HCT116 (cell line): ENCODE results near the gene DDX20. TPM values are rescaled to one million over a fixed set of nuclear protein-coding genes. Genes with fewer than 3 reads are reported as not detected.

Experiments used
- ATAC-seq: fragments of 200-7000 bp; cut with Tn5 transposase; 2 replicates; pipeline ENCODE4 v1.9.1; 2020; ENCODE audit warnings: mild to moderate bottlenecking, moderate library complexity
- BruUV-seq: library from RNA; stranded (reverse); fragments of 400-500 nt; replicated peaks from 2 replicates; lab custom pipeline; 2021; lab: Mats Ljungman, UMichigan
- CTCF ChIA-PET: fragments of 300-600 bp; sonication (Branson Sonifier 250); formaldehyde crosslinking; loops from one replicate; lab custom pipeline; 2021; ENCODE audit warnings: antibody characterized with exemption; lab: Charles Lee
- POLR2A ChIA-PET: fragments of 300-600, 350-600 bp; sonication (Branson Sonifier 250); formaldehyde crosslinking; loops from one replicate; lab custom pipeline; 2021; ENCODE audit warnings: antibody characterized with exemption; lab: Charles Lee
- RAD21 ChIA-PET, 2 experiments: fragments of 300-600 bp; sonication (Branson Sonifier 250); formaldehyde crosslinking; loops; one replicate each; lab custom pipeline; 2023; ENCODE audit warnings: low total read pairs in 2 of 2; ENCODE audit not compliant: uncharacterized antibody in 2 of 2, unreplicated experiment in 2 of 2, low non-redundant PET in 1 of 2; lab: Charles Lee
- DNase-seq: peaks from one replicate; pipeline ENCODE4 v3.0.0-alpha.2; 2010; ENCODE audit warnings: low read depth, low spot score
- H2AFZ ChIP-seq: fragments of 200-600 bp; shearing (Covaris generic), sonication (generic); 2 replicates; pipeline ENCODE4 v1.6.1; 2017; ENCODE audit warnings: low read depth, mixed run types, mixed read lengths, antibody characterized with exemption, low read length; ENCODE audit not compliant: poor library complexity, severe bottlenecking
- H3K27ac ChIP-seq: 2 replicates; pipeline ENCODE4 v1.5.1; 2012; ENCODE audit warnings: low read depth, low read length
- H3K27me3 ChIP-seq: fragments of 200-600 bp; sonication (generic); 2 replicates; pipeline ENCODE4 v1.6.1; 2016; ENCODE audit warnings: mixed run types, low read length, mixed read lengths; ENCODE audit not compliant: insufficient read depth
- H3K36me3 ChIP-seq, 2 experiments: fragments of 200-500 bp in 1 of 2; fragments of 200-600 bp in 1 of 2; sonication (Bioruptor generic) in 1 of 2; sonication (generic) in 1 of 2; 2 replicates each; pipeline versions ENCODE4 v1.5.1 to v1.6.1; 2014 to 2016; ENCODE audit warnings: low read length in 2 of 2, inconsistent platforms in 1 of 2, mixed read lengths in 1 of 2, mixed run types in 1 of 2; ENCODE audit not compliant: insufficient read depth in 2 of 2, control insufficient read depth in 1 of 2
- H3K4me1 ChIP-seq, 2 experiments: fragments of 200-600 bp in 1 of 2; sonication (generic) in 1 of 2; 2 replicates each; pipeline versions ENCODE4 v1.5.1 to v1.6.1; 2012 to 2017; ENCODE audit warnings: low read length in 2 of 2, inconsistent platforms in 1 of 2, mild to moderate bottlenecking in 1 of 2, mixed read lengths in 1 of 2, mixed run types in 1 of 2, moderate library complexity in 1 of 2; ENCODE audit not compliant: insufficient read depth in 2 of 2, control insufficient read depth in 1 of 2
- H3K4me2 ChIP-seq: fragments of 200-600 bp; sonication (generic); 2 replicates; pipeline ENCODE4 v1.6.1; 2017; ENCODE audit warnings: mixed run types, low read length, mixed read lengths
- H3K4me3 ChIP-seq, 2 experiments: fragments of 200-600 bp in 1 of 2; sonication (generic) in 1 of 2; replicated peaks in 1 of 2; 2 replicates each; pipeline ENCODE4 v1.5.1; 2011 to 2016; ENCODE audit warnings: low read length in 2 of 2, control low read depth in 1 of 2, low read depth in 1 of 2, mild to moderate bottlenecking in 1 of 2, mixed read lengths in 1 of 2, mixed run types in 1 of 2
- H3K79me2 ChIP-seq: fragments of 200-600 bp; sonication (generic); 2 replicates; pipeline ENCODE4 v1.6.1; 2017; ENCODE audit warnings: mild to moderate bottlenecking, mixed run types, low read length, moderate library complexity, mixed read lengths; ENCODE audit not compliant: insufficient read depth
- H3K9ac ChIP-seq: fragments of 200-600 bp; sonication (generic); 2 replicates; pipeline ENCODE4 v1.6.1; 2016; ENCODE audit warnings: low read length, mixed read lengths
- H3K9me2 ChIP-seq: fragments of 200-600 bp; sonication (generic), shearing (Covaris generic); 2 replicates; pipeline ENCODE4 v1.6.1; 2017; ENCODE audit warnings: mixed run types, mild to moderate bottlenecking, moderate library complexity; ENCODE audit not compliant: insufficient read depth
- H3K9me3 ChIP-seq, 2 experiments: fragments of 200-500 bp in 1 of 2; fragments of 200-600 bp in 1 of 2; sonication (Bioruptor generic) in 1 of 2; sonication (generic) in 1 of 2; 2 replicates each; pipeline ENCODE4 v1.6.1; 2014 to 2017; ENCODE audit warnings: low read length in 2 of 2, mixed read lengths in 2 of 2, inconsistent platforms in 1 of 2, low read depth in 1 of 2, mild to moderate bottlenecking in 1 of 2, mixed run types in 1 of 2, moderate library complexity in 1 of 2; ENCODE audit not compliant: control insufficient read depth in 1 of 2, insufficient read depth in 1 of 2
- H4K20me1 ChIP-seq: fragments of 200-600 bp; sonication (generic), shearing (Covaris generic); 2 replicates; pipeline ENCODE4 v1.6.1; 2017; ENCODE audit warnings: mixed run types, mild to moderate bottlenecking, moderate library complexity; ENCODE audit not compliant: insufficient read depth
- CTCF ChIP-seq, 3 experiments: fragments of 200-600 bp in 1 of 3; sonication (generic) in 1 of 3; IDR thresholded peaks in 2 of 3; conservative IDR thresholded peaks in 1 of 3; 2 replicates each; pipeline ENCODE4 v1.5.1; 2012 to 2017; ENCODE audit warnings: low read depth in 2 of 3, low read length in 2 of 3, antibody characterized with exemption in 1 of 3, borderline replicate concordance in 1 of 3, control low read depth in 1 of 3, mild to moderate bottlenecking in 1 of 3, mixed read lengths in 1 of 3, mixed run types in 1 of 3, moderate library complexity in 1 of 3; ENCODE audit not compliant: insufficient read depth in 1 of 3
- ELF1 ChIP-seq: IDR thresholded peaks from 2 replicates; pipeline ENCODE4 v1.6.1; 2012; ENCODE audit warnings: low read depth, borderline replicate concordance
- EZH2 ChIP-seq: fragments of 200-600 bp; sonication (generic); IDR thresholded peaks from 2 replicates; pipeline ENCODE4 v1.6.1; 2017; ENCODE audit warnings: antibody characterized with exemption, mixed run types
- EZH2phosphoT487 ChIP-seq: fragments of 200-600 bp; IDR thresholded peaks from 2 replicates; pipeline ENCODE4 v1.6.1; 2018; ENCODE audit warnings: antibody characterized with exemption, borderline replicate concordance
- JUND ChIP-seq: IDR thresholded peaks from 2 replicates; pipeline ENCODE4 v1.6.1; 2012
- MAX ChIP-seq: IDR thresholded peaks from 2 replicates; pipeline ENCODE4 v1.6.1; 2012
- POLR2AphosphoS5 ChIP-seq: IDR thresholded peaks from 2 replicates; pipeline ENCODE4 v1.6.1; 2011; ENCODE audit warnings: mild to moderate bottlenecking, low read depth, low read length, moderate library complexity
- REST ChIP-seq: IDR thresholded peaks from 2 replicates; pipeline ENCODE4 v1.6.1; 2012; ENCODE audit warnings: low read depth
- SIN3A ChIP-seq: IDR thresholded peaks from 2 replicates; pipeline ENCODE4 v1.6.1; 2012; ENCODE audit warnings: low read depth
- SP1 ChIP-seq: IDR thresholded peaks from 2 replicates; pipeline ENCODE4 v1.6.1; 2012; ENCODE audit warnings: low read depth
- SRF ChIP-seq: IDR thresholded peaks from 2 replicates; pipeline ENCODE4 v1.6.1; 2012; ENCODE audit warnings: low read depth
- TCF7L2 ChIP-seq: IDR thresholded peaks from 2 replicates; pipeline ENCODE4 v1.7.0; 2011; ENCODE audit warnings: borderline replicate concordance, inconsistent platforms; ENCODE audit not compliant: insufficient read depth, insufficient read length; ENCODE audit errors: extremely low read depth
- ZFX ChIP-seq: fragments of 450-650 bp; IDR thresholded peaks from 2 replicates; pipeline ENCODE4 v1.6.1; 2017
- ZNF274 ChIP-seq: fragments of 200-500 bp; sonication (Bioruptor generic); IDR thresholded peaks from 2 replicates; pipeline ENCODE4 v1.6.1; 2014; ENCODE audit warnings: mild to moderate bottlenecking, low read depth, low read length, inconsistent platforms
- intact Hi-C: fragments of 100-400 bp; cut with micrococcal nuclease; formaldehyde crosslinking; loops from 2 replicates; pipeline ENCODE4 v1.10.0; 2022
- total RNA-seq: library from RNA; stranded (reverse); gene quantifications from one replicate; pipeline ENCODE4 v1.2.1, GENCODE V29; 2021; ENCODE audit not compliant: unreplicated experiment

Gene DDX20
- total RNA-seq, 1 experiment from 2014 or later = 14.9 TPM

- Histone ChIP-seq H3K4me2 (no peak overlapping the region), H3K9ac (no peak overlapping the region), H3K4me1 (no peaks in the 10 kb centered on the region), H3K79me2 (no peaks in the 10 kb centered on the region), H2AFZ (no peak overlapping the region), H4K20me1 (no peaks in the 10 kb centered on the region), H3K9me3 (no peaks in the 10 kb centered on the region), H3K4me3 (no peak overlapping the region), H3K27me3 (peaks cover 45% of the 10 kb centered on the region), H3K27ac (no peak overlapping the region), H3K36me3 (no peaks in the 10 kb centered on the region), H3K9me2 (no peaks in the 10 kb centered on the region)
- DNase-seq = no peak
- RAD21 ChIA-PET = no interaction called here
- intact Hi-C loops = loop anchor here (10.0 kb wide), 1 partner anchor 543 kb away; no protein-coding TSS in a partner anchor
- POLR2A ChIA-PET = no interaction called here
- CTCF ChIA-PET = no interaction called here
- BruUV-seq = no TSS peak
- TF ChIP-seq ELF1 = no peak
- TF ChIP-seq SP1 = no peak
- no peak for TF ChIP-seq CTCF (IDR thresholded peaks at IDR 0.05 in 2 of 3, conservative IDR thresholded peaks at IDR 0.05 in 1 of 3; ENCODE audit: borderline replicate concordance in 1 of 3, insufficient read depth in 1 of 3, low read depth in 2 of 3, low read length in 2 of 3)
- no peak for TF ChIP-seq MAX
- TF ChIP-seq REST = no peak
- no peak for TF ChIP-seq SIN3A
- TF ChIP-seq TCF7L2 = no peak
- TF ChIP-seq EZH2 = no peak
- no peak for TF ChIP-seq ZNF274
- TF ChIP-seq EZH2phosphoT487 = no peak
- TF ChIP-seq POLR2AphosphoS5 = no peak
- TF ChIP-seq JUND = no peak
- no peak for TF ChIP-seq ZFX
- TF ChIP-seq SRF = no peak
- no peak for ATAC-seq
These were observed 36.5 kb downstream of the DDX20 start for GRCh38 chr1:111792249-111792648.
